D721Med (cell line): ENCODE data around the gene PROZ.

Source experiments
- DNase-seq: peaks from one replicate; pipeline ENCODE4 v3.0.0; 2011; ENCODE audit warnings: low spot score; ENCODE audit not compliant: insufficient read length
- FAIRE-seq: peaks from 2 replicates; lab custom pipeline; 2011; peaks lifted over from hg19 to GRCh38; lab: Jason Lieb, UNC
- CTCF ChIP-seq: IDR thresholded peaks from 2 replicates; pipeline ENCODE4 v1.5.1; 2012; ENCODE audit warnings: mild to moderate bottlenecking, control low read depth; ENCODE audit not compliant: insufficient read depth; ENCODE audit errors: missing control alignments

PROZ gene

GRCh38 chr13:113117911-113118260 lies 40.6 kb upstream of the PROZ start:
- no peak for FAIRE-seq
- no peak for DNase-seq
- TF ChIP-seq CTCF: no peak

DNA sequence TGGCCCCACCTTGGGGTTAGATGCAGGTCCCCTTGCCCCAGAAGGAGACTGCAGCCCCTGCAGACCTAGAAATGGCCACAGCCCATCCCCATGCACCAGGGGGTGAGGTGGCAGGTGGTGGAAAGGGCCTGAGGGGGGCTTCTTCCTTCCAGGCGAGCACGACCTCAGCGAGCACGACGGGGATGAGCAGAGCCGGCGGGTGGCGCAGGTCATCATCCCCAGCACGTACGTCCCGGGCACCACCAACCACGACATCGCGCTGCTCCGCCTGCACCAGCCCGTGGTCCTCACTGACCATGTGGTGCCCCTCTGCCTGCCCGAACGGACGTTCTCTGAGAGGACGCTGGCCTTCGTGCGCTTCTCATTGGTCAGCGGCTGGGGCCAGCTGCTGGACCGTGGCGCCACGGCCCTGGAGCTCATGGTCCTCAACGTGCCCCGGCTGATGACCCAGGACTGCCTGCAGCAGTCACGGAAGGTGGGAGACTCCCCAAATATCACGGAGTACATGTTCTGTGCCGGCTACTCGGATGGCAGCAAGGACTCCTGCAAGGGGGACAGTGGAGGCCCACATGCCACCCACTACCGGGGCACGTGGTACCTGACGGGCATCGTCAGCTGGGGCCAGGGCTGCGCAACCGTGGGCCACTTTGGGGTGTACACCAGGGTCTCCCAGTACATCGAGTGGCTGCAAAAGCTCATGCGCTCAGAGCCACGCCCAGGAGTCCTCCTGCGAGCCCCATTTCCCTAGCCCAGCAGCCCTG lies 40.0 kb upstream of the PROZ start:
- DNase-seq (no peak), FAIRE-seq (no peak)
- TF ChIP-seq CTCF: no peak

DNA sequence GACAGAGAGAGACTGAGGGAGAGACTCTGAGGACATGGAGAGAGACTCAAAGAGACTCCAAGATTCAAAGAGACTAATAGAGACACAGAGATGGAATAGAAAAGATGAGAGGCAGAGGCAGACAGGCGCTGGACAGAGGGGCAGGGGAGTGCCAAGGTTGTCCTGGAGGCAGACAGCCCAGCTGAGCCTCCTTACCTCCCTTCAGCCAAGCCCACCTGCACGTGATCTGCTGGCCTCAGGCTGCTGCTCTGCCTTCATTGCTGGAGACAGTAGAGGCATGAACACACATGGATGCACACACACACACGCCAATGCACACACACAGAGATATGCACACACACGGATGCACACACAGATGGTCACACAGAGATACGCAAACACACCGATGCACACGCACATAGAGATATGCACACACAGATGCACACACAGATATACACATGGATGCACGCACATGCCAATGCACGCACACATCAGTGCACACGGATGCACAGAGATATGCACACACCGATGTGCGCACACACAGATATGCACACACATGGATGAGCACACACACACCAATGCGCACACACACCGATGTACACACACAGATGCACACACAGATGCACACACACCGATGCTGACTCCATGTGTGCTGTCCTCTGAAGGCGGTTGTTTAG lies 39.2 kb upstream of the PROZ start:
- TF ChIP-seq CTCF: no peak
- DNase-seq (no peak), FAIRE-seq (no peak)

GRCh38 chr13:113119822-113120189 lies 38.6 kb upstream of the PROZ start:
- DNase-seq (no peak), FAIRE-seq (no peak)
- no peak for TF ChIP-seq CTCF

DNA sequence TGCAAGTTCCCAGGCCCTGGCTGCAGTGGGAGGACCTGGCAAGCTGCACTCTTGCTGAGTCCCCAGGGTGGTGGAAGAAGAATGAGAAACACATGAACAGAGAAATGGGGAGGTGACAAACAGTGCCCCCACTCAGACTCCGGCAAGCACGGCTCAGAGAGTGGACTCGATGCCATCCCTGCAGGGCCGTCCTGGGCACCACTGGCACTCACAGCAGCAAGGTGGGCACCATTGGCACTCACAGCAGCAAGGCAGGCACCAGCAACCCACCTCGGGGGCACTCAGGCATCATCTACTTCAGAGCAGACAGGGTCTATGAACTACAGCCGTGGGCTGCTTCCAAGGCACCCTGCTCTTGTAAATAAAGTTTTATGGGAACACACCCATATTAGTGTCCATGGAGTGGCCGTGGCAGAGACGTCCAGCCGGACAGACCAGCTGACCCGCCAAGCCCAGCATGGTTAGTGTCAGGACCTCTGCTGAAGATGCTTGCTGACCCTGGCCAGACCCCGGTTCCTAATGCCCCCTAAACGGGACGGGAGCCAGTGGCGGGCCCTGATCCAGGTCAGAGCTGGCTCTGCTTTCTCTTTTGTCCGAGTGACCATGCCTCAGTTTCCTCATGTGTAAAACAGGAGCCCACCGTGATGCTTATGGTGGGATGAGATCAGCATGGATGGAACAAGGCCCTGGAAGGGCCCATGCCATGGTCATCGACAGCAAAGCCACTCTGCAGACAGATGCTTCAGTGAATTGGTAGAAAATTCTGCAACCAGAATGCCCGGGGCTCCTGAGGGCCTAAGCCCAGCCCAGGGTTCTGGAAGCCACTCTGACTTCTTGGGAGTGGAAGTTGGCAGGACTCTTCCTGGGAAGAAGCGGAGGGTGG lies 37.9 kb upstream of the PROZ start:
- no peak for DNase-seq
- no peak for FAIRE-seq
- no peak for TF ChIP-seq CTCF

- no peak for FAIRE-seq
Observed at GRCh38 chr13:113121183-113121927, 37.1 kb upstream of the PROZ start.

More at GRCh38 chr13:113121183-113121927, 37.1 kb upstream of the PROZ start:
- no peak for DNase-seq
- no peak for TF ChIP-seq CTCF
